Activated CD8-positive, alpha-beta memory T cell treated with anti-CD3 and anti-CD28 coated beads for 1 hour (primary cell): Measurements from ENCODE around the gene SULT1E1.

ENCODE experiments used
- DNase-seq, 2 donors: peaks; one replicate each; pipeline ENCODE4 v3.0.0-alpha.2; 2020; ENCODE audit warnings: low read depth in 1 of 2; ENCODE audit errors: extremely low read depth in 1 of 2

The SULT1E1 gene

DNA sequence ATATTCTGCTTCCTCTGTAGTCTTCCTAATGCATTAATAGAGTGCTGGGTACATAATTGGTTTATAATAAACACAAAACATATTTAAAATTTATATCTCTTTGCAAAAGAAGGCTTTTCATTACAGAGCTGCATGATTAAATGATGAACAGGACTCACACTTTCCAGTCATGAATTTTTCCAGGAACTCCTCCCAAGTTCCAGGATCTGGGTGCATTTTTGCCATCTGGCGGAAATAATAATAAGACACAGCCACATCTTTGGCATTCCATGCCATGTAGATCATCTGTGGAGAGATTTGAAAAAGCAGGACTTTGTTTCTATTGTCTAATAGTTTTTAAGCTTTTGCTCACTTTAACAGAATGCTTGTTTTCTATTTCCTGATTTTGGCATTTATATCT, 59.3 kb downstream of the SULT1E1 start:
- DNase-seq: no peak

DNA sequence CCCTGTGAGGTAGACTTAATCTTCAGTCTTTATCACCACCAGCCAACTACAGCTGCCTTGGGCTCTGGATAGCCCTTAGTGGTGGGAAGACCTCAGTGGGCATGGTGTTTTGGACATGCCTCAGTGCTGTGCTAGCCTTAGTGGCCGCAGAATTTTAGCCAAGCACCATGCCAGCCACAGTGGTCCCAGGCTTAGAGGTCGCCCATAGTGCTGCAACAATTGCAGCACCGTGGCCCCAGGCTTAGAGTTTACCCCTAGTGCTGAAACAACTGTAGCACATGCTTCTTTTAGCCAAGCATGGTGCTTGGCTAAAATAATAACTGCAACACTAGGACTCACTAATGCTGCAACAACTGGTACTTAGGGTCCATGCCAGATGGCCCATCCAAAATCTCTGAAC, 60.6 kb downstream of the SULT1E1 start:
- no peak for DNase-seq

DNA sequence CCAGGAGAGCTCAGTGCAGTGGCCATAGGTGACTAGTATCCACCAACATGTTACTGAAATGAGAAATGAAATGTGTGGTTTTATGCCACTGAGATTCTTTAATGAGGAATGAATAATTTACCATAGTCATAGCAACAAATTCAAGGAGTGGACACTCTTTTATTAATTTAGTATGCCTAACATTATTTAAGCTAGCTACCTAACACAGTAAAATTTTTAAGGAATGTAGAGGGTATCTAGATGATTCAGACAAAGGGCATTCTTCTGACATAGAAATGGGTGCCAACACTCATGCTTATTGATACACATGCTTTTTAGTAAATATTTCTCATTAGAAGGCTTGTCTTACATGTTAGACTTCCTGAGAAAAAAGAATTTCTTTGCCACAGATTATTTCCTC, 66.2 kb downstream of the SULT1E1 start:
- no peak for DNase-seq
